HG03571 (cell line): ENCODE data around the gene TUBB4B.

Experiments
- ATAC-seq: cut with Tn5 transposase; IDR thresholded peaks from one replicate; pipeline ENCODE4 v1.9.1; 2021; ENCODE audit not compliant: unreplicated experiment

Gene TUBB4B

DNA sequence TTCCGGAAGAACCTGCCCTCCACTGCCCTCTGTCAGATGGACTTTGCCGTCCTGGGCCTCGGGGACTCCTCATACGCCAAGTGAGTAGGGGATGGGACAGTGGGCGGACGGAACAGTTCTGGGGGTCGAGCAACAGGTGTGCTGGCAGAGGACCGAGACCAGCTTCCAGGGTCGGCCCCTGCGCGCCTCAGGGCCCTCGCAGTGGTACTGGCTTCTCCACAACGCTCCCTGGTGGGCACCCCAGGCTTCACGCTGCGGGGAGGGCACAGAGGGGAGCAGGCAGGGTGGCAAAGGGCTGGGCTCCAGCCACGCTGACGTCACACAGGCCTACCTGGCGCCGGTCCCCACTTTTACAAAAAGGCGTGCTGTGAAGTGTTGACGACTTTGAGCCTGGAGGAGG, 28.6 kb upstream of the TUBB4B start:
- ATAC-seq: no peak

DNA sequence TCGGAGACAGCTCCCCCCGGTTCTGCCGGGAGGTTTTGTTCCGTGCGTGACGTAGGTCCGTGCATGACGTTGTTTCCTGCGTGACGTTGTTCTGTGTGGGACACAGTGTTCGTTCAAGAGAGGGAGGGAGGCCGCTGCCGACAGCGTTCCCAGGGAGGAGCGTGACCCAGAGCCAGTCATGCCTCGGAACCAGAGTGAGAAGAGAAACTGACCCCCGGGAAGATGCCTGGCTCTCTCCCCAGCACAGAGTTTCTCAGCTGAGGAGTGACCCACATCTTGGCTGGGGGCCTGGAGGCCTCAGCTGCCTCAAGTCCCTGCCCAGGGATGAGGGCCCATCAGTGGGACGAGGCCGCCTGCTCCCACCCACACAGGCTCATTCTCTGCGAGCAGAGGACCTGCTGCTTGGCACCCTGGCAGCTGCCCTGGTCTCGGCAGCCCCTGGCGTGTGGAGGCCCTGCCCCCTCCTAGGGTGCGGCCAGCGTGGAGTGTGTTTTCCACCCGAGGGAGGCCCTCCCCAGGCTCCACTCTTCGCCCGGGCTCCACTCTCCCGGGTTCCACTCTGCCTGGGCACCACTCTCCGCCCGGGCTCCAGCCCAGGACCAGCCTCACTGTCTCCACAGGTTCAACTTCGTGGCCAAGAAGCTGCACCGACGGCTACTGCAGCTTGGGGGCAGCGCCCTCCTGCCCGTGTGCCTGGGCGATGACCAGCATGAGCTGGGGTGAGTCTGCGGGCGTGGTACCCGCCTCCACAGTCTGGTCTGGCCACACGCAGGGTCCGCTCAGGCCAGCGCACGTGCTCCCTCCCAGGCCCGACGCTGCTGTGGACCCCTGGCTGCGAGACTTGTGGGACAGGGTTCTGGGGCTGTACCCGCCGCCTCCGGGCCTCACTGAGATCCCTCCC, 27.7 kb upstream of the TUBB4B start:
- no peak for ATAC-seq

DNA sequence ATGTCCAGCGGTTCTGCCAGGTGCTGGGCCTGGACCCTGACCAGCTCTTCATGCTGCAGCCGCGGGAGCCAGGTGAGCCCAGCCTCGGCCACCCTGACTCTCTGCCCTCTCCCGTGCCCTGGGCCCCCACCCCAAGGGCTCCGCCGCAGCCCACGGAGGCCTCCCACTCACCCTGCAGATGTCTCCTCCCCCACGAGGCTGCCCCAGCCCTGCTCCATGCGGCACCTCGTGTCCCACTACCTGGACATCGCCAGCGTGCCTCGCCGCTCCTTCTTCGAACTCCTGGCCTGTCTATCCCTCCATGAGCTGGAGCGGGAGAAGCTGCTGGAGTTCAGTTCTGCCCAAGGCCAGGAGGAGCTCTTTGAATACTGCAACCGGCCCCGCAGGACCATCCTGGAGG, 26.5 kb upstream of the TUBB4B start:
- ATAC-seq: no peak

DNA sequence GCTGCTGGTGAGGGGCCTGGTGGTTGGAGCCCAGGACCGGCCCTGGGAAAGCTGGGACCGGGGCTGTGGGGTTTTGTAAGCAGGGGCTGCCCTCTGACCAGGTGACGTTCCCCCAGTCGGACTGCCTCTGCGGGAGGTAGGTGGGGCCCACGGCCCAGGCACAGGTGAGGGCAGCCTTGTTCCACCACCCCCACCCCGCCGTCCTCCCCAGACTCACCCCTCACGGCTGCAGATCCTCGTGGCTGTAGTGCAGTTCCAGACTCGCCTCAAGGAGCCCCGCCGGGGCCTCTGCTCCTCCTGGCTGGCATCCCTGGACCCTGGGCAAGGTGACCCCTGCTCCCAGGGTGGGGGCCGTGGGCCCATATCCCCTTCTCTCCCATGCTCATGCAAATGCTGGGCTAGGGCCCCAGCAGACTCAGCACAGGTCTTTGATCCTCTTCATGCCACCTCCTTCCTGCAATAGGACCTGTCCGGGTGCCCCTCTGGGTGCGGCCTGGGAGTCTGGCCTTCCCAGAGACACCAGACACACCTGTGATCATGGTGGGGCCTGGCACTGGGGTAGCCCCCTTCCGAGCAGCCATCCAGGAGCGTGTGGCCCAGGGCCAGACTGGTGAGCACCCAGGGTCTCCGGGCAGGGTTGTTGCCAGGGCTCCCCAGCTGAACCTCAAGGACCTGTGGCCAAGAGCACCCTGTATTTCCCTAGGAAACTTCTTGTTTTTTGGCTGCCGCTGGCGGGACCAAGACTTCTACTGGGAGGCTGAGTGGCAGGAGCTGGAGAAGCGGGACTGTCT, 25.7 kb upstream of the TUBB4B start:
- no peak for ATAC-seq

GRCh38 chr9:137216188-137216965, 24.7 kb upstream of the TUBB4B start:
- no peak for ATAC-seq

DNA sequence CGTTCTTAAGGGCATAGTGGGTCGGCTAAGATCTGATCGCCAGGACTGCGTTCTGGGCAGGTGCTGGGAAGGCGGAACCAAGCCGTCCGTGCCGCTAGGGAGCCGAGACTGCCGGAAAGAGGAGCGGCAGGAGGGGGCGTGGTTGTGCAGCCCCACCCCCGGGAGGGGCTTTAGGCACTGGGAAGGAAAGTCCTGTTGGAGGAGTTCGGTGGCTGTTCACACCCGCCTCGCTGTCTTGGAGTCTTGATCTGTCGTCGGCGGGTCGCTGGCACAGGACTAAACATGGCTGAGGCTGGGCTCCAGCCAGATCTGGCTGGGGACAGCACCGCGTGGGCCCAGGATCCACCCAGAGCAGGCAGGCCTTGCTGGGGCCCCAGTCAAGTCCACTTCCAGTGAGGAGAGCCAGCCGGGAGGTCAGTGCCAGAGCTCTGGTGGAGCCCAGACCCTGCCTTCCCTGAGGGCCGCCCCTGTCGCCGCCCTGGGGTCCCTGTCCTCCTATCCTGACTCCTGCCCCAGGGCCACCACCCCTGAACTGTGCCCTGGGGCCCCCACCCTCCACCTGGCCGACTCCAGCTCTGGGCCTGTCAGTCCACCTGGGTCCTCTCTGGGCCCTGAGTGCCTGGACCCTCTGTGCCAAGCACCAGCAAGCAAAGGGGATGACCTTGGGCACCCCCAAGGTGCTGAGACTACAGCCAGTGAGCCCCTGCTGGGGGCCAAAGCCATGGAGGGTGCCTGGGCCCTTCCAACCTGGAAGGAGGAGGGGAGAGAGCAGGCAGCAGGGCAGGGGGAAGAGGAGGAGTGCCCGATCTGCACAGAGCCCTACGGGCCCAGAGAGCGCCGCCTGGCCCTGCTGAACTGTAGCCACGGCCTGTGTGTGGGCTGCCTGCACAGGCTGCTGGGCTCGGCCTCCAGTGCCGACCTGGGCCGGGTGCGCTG, 23.5 kb upstream of the TUBB4B start:
- ATAC-seq: no peak

DNA sequence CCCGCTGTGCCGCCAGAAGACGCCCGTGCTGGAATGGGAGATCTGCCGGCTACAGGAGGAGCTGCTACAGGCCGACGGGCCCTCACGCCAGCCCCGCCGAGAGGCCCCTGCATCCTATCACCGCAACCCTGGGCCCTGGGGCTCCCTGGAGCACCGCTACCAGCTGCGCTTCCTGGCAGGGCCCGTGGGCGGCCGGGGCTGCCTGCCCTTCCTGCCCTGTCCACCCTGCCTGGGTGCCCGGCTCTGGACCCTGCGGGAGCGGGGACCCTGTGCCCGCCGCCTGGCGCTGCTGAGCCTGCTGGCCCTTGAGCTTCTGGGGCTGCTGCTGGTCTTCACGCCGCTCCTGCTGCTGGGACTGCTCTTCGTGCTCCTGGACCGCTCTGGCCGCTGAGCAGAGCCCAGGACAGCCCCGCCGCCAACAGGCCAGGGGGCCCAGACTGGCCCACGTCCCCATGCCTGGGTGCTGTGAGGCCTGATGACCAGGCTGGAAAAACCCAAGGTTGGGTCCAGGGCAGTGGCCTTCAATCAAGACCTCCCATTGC, 22.8 kb upstream of the TUBB4B start:
- no peak for ATAC-seq

GRCh38 chr9:137218754-137219271, 22.3 kb upstream of the TUBB4B start:
- ATAC-seq: no peak

DNA sequence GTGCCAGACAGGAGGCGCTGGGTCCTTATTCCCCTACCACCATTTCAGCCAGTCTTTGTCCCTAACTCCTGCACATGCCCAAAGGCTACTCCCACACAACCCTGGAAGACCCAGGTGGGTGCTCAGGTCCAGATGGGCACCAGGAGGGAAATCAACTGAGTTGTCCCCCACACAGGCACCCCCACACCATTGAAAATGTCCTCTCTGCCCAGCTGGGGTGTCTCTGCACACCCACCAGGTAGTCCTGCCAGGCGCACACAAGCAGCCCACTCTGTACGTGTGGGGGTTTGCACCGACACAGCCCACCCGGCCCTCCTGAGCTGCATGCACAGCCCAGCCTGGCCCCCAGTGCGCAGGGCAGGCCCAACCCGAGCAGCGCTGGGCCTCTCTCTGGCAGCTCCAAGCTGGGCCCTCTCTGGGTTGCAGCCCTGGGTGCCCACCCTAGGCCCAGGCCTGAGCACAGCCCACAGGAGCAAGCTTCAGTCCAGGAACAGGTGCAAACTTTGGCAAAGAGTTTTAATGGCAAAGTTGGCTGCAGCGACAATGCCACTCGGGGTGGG, 21.2 kb upstream of the TUBB4B start:
- ATAC-seq: no peak

GRCh38 chr9:137220317-137221094, 20.6 kb upstream of the TUBB4B start:
- no peak for ATAC-seq

DNA sequence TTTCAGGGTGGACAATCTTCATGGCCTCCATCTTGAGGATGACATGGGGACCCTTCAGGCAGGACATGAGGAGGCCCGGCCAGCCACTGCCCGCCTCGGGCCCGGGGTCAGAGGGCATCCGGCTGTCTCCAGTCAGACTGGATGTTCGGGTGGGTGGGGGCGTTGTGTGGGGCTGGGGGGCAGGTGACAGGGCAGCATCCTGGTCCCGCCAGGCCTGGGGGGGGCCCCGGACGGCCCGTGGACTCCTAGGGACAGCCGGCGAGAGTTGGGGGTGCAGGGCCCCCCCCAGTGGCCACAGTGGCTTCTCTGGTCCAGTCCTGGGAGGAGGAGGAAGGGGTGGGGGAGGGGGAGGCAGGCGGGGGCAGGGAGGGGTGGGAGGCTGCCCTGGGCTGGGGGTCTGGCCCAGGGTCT, 20.0 kb upstream of the TUBB4B start:
- ATAC-seq: no peak

GRCh38 chr9:137221506-137222111, 19.5 kb upstream of the TUBB4B start:
- no peak for ATAC-seq

DNA sequence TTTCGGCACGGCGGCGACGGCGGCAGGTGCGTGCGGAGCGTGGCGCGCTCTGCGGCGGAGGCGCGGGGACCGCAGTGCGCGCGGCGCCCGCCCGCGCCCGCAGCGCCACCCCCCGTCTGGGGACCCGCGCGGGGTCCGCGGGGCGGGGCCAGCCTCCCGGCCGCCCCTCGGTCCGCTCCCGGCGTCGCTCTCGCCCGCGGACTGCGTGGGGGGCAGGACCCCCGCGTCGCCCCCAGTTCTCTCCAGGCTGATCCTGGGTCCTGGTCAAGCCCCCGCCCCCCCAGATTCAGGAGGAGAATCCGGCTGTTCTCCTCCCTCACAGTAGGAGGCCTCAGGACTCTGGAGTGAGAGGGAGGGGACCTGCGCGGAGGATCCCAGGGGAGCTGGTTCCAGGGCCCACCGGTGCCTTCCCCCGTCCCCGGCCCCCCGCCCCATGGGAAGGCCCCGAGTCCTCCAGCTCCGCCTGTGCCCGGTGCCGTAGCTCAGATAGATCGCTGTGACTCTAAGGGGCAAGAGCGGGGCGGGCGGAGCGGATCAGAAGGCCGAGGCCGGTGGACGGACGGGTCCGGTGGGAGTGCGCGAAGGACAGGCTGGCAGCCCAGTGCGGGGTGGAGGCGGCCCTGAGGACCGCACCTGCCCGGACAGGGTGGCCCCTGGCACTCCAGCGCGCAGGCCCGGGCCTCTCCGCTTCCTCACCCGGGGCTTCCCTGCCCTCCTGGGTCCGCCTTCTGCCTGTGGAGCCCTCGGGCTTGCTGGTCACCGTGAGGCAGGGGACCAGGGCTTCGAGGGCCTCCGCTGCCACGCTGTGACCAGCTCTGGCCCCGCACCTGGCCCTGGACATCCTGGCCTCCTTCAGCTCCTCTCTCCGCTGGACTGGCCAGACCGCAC, 18.7 kb upstream of the TUBB4B start, which contains the start of gene RNF208:
Gene RNF208 (minus strand): TSS at position 51 of the 888 bp plus-strand sequence. CDS start 1,028 bp downstream, outside the sequence.
- no peak for ATAC-seq

- ATAC-seq: peak; percentile 63
Measured at GRCh38 chr9:137223078-137223970, 17.8 kb upstream of the TUBB4B start.

- ATAC-seq: no peak
Measured at GRCh38 chr9:137224830-137225694, 16.0 kb upstream of the TUBB4B start, which contains the start of gene CYSRT1. Gene CYSRT1, plus strand, starts transcription at chr9:137225174. Its CDS starts 448 bp downstream, at chr9:137225622.
